D341Med (cell line): ENCODE data around the gene RECK.
"Not testable (repeated sequence)": the region's sequence is repeated elsewhere in the genome, so short reads cannot be mapped to it uniquely, and the experiment has no call there.

ENCODE experiments used
- DNase-seq: peaks from one replicate; pipeline ENCODE4 v3.0.0; 2012; ENCODE audit warnings: low spot score

Gene RECK, protein sequence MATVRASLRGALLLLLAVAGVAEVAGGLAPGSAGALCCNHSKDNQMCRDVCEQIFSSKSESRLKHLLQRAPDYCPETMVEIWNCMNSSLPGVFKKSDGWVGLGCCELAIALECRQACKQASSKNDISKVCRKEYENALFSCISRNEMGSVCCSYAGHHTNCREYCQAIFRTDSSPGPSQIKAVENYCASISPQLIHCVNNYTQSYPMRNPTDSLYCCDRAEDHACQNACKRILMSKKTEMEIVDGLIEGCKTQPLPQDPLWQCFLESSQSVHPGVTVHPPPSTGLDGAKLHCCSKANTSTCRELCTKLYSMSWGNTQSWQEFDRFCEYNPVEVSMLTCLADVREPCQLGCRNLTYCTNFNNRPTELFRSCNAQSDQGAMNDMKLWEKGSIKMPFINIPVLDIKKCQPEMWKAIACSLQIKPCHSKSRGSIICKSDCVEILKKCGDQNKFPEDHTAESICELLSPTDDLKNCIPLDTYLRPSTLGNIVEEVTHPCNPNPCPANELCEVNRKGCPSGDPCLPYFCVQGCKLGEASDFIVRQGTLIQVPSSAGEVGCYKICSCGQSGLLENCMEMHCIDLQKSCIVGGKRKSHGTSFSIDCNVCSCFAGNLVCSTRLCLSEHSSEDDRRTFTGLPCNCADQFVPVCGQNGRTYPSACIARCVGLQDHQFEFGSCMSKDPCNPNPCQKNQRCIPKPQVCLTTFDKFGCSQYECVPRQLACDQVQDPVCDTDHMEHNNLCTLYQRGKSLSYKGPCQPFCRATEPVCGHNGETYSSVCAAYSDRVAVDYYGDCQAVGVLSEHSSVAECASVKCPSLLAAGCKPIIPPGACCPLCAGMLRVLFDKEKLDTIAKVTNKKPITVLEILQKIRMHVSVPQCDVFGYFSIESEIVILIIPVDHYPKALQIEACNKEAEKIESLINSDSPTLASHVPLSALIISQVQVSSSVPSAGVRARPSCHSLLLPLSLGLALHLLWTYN

DNA sequence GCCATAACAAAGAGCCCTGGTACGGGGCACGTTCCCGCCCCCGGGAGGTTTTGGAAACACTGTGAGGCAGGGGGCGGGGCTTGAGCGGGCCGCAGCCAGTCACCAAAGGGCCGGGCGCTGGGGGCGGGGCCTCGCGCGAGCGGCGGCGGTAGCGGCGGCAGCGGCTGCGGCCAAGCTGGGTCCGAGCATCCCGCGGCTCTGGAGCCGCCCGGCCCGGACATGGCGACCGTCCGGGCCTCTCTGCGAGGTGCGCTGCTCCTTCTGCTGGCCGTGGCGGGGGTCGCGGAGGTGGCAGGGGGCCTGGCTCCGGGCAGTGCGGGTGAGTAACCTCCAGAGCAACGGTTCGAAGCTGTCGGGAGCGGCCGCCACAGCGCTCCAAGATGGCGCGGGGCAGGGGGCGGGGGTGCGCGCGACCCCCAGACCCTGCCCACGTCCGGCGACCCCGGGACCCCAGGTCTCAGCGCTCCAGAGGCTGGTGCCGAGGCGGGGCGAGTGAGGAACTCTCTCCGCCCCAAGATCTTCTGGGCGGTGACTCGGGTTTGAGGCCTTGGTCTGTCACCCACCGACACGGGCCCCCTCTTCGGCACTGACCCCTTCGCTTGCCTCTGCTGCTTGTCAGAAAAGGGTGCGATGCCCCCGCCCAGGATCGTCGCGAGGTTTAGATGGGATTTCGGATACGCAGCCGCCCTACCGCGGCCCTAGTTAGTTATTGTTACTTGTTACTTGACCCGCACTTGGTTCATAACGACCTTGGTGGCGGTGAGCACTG is at the start of gene RECK:
TSS of gene RECK (plus strand) at position 134 of the 769 bp plus-strand sequence. CDS start at position 220, 86 bp downstream.
- peak; percentile 96 for DNase-seq

DNA sequence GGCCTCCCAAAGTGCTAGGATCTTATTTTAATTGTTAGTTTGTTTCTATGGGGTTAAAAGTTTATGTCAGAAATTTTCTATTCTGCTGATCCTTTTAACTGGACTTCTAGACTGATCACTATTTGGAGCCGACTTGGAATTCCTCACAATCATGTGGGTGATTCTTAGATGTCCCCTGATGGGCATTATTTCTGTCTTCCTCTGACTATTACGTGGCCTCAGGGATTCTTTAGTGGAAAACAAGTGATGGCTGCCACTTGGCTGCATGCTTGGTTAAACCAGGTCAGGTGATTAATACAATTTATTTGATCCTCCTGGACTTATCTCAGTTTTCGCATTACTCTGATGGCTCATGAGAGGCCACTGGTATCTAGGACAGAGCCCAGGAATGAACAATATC is 46.6 kb upstream of the RECK start:
- no peak for DNase-seq

DNA sequence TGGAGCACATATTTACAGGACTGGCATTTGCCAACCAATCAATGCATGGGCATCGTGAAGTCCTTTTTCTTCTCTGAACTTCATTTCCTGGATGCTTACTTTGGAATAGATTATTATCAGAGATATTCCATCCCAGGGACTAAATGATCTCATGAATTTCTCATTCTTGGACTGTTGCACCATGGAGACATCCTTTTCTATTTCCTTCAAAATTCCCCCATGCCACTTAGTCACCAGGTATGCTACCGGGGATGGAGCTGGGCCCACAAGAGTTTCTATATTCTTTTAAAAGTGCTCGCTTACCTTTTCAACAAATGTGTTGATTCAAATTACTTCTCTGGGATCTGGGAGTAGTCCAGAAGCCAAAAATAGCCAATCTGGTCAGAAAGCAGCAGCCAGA is 43.6 kb upstream of the RECK start:
- not testable (repeated sequence) for DNase-seq

DNA sequence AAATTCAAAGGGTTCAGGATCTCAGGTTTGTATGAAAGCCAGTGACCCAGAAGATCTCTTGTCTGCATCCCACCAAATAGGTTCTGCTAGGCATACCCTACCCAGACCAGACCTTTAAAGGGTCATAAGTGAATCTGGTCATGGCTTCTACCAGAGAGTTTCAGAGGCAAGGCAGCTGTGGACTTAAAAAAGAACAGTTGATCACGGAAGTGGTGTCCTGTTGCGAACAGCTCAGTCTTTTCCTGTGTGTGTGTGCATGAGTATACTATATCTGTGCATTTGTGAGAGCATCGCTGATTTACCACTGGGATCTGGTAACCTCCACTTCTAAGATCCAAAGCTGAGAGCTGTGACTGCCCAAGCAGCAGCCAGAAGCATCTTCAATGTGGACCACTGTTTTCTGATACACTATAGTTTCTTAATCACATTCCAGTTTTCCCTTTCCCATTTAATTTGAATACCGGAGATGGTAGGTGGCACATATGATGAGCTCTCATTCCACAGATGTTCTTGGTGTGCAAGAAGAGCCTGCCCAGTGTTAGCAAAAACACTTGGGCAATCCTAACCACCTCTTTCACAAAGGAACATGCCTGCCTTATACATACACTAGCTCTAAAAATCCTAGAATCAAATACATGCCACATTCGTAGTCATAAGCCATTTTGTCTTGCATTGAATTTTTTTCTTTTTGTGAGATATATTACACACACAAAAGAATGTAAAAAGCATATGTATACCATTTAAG is 42.6 kb upstream of the RECK start:
- no peak for DNase-seq

DNA sequence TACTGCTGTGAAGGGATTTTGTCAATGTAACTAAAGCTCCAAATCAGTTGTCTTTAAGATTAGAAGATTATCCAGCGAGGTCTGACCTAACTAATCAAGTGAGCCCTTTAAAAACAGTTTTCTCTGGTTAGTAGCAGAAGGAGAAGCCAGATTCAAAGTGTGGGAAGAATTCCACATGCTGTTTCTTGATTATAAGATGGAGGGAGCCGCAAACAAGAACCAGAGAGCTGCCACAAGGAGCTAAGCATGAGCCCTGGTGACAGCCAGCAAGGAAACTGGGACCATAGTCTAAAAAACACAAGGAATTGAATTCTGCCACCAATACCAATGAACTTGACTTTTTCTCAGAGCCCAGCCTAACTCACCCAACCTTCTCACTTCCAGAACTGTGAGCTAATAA is 41.8 kb upstream of the RECK start:
- no peak for DNase-seq

DNA sequence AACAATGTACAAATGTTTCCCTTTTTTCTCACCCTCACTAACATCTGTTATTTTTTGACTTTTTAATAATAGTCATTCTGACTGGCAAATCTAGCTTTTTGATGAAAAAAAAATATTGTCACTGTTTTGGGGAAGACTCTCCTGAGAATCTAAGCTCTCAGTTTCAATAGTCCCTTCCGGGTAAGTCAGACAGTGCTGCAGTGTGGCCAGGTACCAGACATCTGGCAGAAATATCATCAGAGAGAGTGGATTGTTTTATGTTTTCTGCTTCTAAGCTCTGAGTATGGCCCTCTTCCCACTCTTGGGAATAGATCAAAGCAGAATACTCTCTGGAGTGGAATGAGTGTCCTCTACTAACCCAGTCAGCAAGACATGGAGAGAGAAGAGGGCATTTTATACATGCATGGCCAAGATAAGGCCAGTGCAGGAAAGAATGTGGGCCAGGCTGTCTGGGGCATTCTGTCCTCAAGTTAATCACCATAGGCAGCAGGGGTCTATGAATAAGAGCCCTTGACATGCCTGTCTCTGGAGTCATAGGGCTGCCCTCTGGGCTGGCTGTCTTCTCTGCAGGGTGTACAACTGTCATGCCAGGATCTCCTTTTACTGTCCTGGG is 40.2 kb upstream of the RECK start:
- no peak for DNase-seq

DNA sequence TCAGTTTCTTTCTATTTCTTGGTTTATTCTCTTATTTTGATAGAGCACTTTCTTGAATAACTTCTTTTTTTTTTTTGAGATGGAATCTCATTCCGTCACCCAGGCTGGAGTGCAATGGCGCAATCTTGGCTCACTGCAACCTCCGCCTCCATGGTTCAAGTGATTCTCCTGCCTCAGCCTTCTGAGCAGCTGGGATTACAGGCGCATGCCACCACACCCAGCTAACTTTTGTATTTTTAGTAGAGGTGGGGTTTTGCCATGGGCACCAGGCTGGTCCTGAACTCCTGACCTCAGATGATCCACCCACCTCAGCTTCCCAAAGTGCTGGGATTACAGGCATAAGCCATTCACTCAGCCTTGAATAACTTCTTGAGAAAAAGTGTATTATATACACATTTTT is 39.7 kb upstream of the RECK start:
- DNase-seq = not testable (repeated sequence)

DNA sequence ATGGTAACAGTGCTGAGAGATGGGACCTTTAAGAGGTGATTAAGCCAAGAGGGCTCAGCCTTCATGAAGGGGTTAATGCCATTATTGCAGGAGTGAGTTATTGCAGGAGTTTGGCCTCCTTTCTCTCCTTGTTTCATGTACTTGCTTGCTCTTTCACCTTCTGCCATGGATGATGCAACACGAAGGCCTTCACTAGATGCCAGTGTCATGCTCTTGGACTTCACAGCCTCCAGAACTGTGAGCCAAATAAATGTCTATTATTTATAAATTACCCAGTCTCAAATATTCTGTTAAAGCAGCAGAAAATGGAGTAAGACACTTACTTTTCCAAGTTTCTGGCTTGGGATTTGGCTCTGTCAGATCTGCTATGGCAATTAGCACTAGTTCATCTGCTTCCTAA is 38.4 kb upstream of the RECK start:
- no peak for DNase-seq

DNA sequence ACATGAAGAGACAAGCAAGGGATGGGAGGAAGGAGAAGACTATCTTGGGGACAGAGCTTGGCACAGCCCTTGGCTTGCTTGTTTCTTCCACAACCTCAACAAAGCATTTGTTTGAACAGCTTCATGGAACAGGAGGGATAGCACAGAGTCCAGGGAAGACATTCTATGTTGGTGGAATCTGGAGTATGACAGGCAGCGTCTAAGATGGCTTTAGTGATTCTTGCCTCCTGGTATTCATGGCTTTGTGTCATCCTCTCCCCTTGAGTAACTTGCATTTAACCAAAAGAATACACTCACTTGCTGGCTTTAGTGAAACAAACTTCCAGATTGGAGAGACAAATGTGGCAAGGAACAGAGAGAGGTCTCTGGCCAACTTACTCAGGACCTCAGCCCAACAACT is 30.8 kb upstream of the RECK start:
- no peak for DNase-seq

DNA sequence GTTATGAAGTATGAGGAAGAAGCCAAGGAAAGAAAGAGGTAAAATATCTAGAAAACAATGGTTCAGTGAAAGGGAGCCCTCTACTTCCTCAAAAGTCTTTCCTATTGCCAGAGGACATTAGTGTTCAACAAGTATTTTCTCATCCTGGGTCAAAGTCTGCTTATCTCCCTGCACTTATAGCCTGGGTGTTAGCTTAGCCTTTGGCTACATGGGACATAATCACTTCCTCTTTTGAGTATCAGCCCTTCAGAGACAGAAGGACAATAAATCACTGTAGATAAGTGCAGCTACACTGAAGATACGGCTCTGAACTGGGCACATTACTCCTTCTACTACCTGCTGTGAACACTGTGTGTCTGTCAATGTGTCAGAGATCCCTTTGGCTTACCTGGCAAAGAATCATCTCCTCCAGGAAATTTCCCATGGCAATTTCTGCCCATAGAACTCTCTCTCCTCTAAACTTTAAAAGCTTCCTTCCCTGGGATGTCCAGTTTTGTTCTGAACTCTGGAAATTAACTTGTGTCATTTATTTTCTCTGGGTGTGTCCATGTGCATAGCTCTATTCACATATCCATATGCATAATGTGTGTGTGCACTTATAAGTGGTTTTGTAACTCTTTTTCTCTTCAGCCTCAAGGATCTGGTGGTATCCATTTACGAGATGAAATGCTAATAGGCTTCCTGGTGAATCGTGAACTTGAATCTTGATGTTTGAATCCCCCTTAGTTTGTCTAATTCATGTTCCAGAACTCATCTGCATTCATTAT is 30.0 kb upstream of the RECK start:
- DNase-seq = no peak

DNA sequence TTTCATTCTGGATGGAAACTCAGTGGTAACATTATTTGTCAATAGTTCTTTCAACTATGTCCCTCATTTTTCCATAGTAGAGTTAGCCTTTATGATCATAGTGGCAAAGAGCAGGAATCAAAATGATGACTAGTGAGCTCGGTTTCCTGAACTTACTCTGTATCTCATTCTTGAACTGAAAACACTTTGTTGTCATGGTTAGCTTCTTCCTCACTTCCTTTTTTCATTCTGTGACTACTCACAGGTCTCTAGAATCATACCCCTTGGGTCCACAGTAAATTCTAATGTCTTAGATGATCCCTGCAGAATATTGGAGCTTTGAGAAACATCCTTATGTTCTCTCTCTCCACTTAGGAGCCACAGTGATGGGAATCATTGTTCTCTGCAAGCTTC is 29.4 kb upstream of the RECK start:
- no peak for DNase-seq

DNA sequence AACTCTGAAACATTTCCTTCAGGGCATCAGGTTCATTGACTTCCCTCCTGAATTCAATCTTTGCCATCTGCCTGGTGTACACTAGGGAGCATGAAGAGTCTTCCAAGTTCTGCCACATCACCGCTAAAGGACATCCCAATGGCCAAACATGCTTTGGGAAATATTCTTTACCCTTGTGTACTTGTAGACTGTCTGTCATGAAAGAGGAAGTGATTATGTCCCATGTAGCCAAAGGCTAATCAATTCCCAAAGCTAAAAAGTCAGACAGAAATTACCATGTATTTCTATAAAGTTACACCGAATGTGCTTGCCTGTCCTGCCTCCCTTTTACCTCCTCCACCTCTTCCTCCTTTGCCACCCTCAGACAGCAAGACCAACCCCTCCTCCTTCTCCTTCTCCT is 28.9 kb upstream of the RECK start:
- DNase-seq = no peak

DNA sequence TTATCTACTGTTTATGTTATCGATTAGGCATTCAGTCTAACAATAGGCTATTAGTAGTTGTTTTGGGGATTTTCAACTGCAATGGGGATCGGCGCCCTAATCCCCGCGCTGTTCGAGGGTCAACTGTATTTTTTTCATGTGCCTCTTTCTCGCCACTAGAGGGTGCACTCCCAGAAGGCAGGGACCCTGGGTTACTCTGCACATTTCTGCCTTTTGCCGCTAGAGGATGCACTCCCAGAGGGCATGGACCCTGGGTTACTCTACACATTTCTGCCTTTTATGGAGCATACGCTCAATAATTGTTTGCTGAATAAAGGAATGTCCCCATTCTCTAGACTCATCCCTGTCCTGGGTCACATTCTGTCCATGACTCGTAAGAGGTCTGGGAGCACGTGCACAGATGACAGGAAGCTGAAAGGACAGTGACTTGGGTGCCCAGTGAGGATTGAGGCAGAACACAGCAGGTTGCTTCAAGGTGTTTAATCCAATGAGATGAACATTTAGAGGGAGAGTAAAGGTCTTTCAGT is 27.9 kb upstream of the RECK start:
- peak; percentile 86 for DNase-seq

DNA sequence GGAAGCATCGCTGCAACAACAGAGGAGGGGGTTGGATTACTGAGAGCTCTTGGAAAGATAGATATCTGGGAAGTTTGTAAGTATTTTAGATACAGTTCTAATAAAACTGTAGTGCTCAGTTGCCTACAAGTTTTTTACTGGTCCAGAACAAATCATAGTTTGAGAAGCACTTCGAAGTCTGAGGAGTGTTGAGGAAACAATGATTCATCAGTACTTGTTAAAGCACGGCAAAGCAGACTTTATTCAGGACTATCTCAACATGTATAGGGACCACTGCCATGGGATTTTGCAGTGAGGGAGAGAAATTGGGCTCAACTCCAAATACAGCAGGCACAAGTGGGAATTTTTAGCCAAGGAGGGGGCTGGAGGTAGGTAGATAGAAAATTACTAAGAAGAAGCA is 25.3 kb upstream of the RECK start:
- no peak for DNase-seq

DNA sequence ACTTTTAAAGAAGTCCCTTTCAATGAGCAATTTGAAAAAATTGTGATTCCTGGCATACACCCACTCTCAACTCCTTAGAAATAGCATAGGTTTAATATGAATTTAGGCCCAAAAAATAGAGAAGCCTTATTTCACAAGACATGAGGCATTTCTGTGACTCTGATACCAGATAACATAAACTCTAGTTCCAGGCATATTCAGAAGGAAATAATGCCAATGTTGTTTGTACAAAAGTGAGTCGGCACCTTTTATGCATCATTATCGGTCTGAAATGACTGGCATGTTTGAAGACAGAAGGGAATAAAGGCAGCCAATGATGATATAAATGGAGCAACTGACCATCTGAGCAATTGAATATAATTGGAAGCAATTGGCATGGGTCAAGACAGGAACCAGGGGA is 19.4 kb upstream of the RECK start:
- DNase-seq = no peak

DNA sequence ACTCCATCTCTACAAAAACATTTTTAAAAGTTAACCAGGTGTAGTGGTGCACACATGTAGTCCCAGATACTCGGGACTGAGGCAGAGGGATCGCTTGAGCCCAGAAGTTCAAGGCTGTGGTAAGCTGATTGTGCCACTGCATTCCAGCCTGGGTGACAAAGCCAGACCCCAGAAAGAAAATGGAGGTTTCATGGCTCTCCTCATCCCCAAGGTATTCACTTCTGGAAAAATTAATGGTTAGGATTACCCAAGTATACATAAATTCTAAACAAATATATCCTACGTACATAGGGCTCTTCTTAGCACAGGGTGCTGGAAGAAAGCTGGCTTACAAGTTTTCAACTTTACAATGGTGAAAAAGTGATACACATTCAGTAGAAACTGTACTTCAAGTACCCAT is 18.6 kb upstream of the RECK start:
- DNase-seq = no peak

DNA sequence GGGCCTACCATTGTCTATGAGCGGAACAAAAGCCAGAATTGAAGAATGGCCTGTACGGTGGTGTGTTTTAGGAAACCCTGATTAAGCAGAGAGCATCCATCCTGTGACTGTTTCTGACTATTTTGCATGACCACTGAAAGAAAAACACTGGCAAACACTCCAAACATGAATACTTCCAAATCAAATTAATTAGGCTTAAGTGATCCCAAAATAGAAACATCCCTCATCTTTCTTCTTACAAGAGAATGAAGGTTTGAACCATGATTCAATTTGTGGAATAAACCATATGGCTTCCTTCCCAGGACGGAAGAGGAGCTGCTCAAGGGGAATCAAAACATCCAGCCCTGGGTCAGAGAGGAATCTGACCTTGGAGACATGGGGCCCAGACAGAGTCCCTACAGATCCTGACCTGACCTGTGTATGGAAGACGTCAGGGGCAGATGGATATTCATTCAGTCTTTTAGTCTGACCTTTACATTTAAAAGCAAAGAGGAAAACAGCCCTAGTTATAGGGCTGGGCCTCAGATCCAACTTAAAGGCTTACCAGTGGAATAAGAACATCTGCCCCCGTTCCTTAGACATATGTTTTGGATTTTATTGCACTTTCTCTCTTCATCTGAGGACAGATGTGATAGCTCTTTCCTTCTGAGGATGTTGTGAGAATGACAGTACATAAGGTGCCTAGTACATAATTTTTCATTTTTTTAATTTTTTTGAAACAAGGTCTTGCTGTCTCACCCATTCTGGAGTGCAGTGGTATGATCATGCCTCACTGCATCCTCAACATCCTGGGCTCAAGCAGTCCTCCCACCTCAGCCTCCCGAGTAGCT is 17.6 kb upstream of the RECK start:
- no peak for DNase-seq

DNA sequence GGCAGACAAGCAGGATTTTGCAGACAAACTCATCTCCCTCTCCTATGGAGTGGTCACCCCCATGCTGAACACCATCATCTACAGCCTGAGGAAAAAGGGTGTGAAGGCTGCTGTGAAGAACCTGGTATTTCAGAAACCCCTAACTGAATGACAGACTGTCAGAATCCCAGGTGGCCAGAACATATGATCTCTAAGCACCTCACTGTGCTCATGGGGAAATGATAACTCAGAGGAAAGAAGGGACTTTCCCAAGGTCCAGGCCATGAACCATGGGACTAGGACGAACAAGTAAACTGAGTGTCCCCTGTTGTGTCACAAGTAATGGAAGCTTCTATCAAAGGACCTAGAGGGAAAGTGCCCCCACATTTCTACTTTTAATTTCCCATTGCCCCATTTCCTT is 14.7 kb upstream of the RECK start:
- DNase-seq = no peak
